DND-41 (cell line): ENCODE measurements around the gene FITM1.

Experiments
- ATAC-seq: fragments of 200-7000 bp; cut with Tn5 transposase; 3 replicates; pipeline ENCODE4 v1.9.1; 2021; ENCODE audit warnings: low read depth; ENCODE audit not compliant: insufficient read depth
- DNase-seq: peaks from one replicate; pipeline ENCODE4 v3.0.0-alpha.2; 2020
- H2AFZ ChIP-seq: 2 replicates; pipeline ENCODE4 v1.6.0; 2012; ENCODE audit warnings: low read depth, low read length
- H3K27ac ChIP-seq: 2 replicates; pipeline ENCODE4 v1.5.1; 2012; ENCODE audit warnings: low read length, inconsistent platforms
- H3K27me3 ChIP-seq: fragments of 200-600 bp; sonication (generic); 2 replicates; pipeline ENCODE4 v1.6.0; 2012; ENCODE audit warnings: low read length, mild to moderate bottlenecking, inconsistent platforms; ENCODE audit not compliant: insufficient read depth, poor library complexity
- H3K36me3 ChIP-seq: 2 replicates; pipeline ENCODE4 v1.5.1; 2012; ENCODE audit warnings: low read length, inconsistent platforms; ENCODE audit not compliant: insufficient read depth
- H3K4me1 ChIP-seq: 2 replicates; pipeline ENCODE4 v1.5.1; 2012; ENCODE audit warnings: mild to moderate bottlenecking, low read length; ENCODE audit not compliant: insufficient read depth
- H3K4me2 ChIP-seq: 2 replicates; pipeline ENCODE4 v1.6.0; 2012; ENCODE audit warnings: mild to moderate bottlenecking, moderate library complexity, low read length, inconsistent platforms; ENCODE audit not compliant: insufficient read depth
- H3K4me3 ChIP-seq, 2 experiments: fragments of 200-600 bp in 1 of 2; shearing (Covaris generic) in 1 of 2; 2 replicates each; pipeline ENCODE4 v1.5.1; 2012 to 2016; ENCODE audit warnings: inconsistent platforms in 2 of 2, low read length in 2 of 2, mild to moderate bottlenecking in 2 of 2, low read depth in 1 of 2, moderate library complexity in 1 of 2
- H3K79me2 ChIP-seq: 2 replicates; pipeline ENCODE4 v1.6.0; 2012; ENCODE audit warnings: low read length, inconsistent platforms; ENCODE audit not compliant: insufficient read depth
- H3K9ac ChIP-seq: 2 replicates; pipeline ENCODE4 v1.6.0; 2012; ENCODE audit warnings: low read depth, mild to moderate bottlenecking, inconsistent platforms, low read length, moderate library complexity
- H3K9me3 ChIP-seq: 2 replicates; pipeline ENCODE4 v1.5.1; 2012; ENCODE audit warnings: low read length, moderate library complexity, mild to moderate bottlenecking, inconsistent platforms; ENCODE audit not compliant: insufficient read depth, severe bottlenecking
- H4K20me1 ChIP-seq: 2 replicates; pipeline ENCODE4 v1.6.0; 2012; ENCODE audit warnings: low read length; ENCODE audit not compliant: insufficient read depth
- EZH2 ChIP-seq: IDR thresholded peaks from 3 replicates; pipeline ENCODE4 v1.6.1; 2012; ENCODE audit warnings: borderline replicate concordance, low read depth, mild to moderate bottlenecking, moderate library complexity, low read length, inconsistent platforms; ENCODE audit not compliant: severe bottlenecking
- TF ChIP-seq, protein P1 (sequence below): IDR thresholded peaks from 2 replicates; pipeline ENCODE4 v1.5.1; 2012; ENCODE audit warnings: borderline replicate concordance, low read length, moderate library complexity, mild to moderate bottlenecking; ENCODE audit not compliant: poor library complexity, severe bottlenecking; ENCODE audit errors: extremely low read depth

The FITM1 gene

DNA sequence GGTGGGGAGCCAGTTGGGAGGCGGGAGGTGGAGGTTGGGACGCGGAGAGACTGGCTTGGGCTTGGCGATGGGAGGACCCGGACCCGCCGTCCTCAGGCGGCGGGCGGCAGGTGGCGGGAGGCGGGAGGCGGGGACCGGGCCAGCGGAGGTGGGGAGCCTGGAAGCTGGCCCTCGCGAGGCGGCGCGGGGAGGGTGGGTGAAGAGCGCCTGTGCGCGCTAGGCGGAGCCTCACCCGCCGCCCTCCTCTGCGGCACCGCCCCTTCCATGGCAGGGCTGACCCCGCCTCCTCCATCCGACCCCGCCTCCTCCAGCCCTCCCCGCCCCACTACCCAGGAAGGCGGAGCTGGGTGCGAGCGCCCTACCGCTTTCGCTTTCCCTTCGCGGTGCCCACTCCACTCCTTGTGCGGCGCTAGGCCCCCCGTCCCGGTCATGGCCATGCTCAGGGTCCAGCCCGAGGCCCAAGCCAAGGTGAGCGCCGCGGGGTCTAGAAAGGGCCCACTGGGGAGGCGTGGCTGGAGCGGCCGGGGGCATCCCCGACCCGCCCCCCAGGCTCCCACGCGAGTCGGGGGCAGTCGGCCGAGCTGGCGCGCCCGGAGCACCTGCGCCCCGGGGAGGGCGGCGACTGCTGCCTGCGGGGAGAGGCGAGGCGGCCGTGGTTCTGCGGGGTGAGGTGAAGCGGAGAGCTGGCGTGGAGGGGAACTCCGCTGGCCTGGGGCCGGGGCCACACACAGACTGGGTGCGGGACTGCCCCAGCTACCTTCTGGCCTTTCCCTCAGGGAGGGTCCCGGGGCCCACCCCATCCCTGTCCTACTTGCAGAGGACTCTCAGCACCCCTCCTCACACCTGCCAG lies 5.6 kb downstream of the FITM1 start, which contains the start of gene PSME1:
Gene PSME1, plus strand, starts transcription at position 361 of the 850 bp plus-strand sequence. Its CDS starts 69 bp downstream, at position 430.
- Histone ChIP-seq H3K36me3 (peaks cover 34% of the 10 kb centered on the region), H3K4me3 (peak within 1 kb of the TSS; percentile 95 to 98), H3K9me3 (no peaks in the 10 kb centered on the region), H3K27ac (peak within 1 kb of the TSS; percentile 93), H3K79me2 (peaks cover 51% of the 10 kb centered on the region), H3K4me1 (peaks cover 48% of the 10 kb centered on the region), H4K20me1 (peaks cover 32% of the 10 kb centered on the region; the same call in 1 of the 2 replicates), H2AFZ (peak within 1 kb of the TSS; percentile 92), H3K9ac (peak within 1 kb of the TSS; percentile 100), H3K27me3 (no peaks in the 10 kb centered on the region), H3K4me2 (peak within 1 kb of the TSS; percentile 74)
- peak; percentile 95 for DNase-seq
- peak; percentile 87 for ATAC-seq
- no peak for TF ChIP-seq EZH2
- TF ChIP-seq, protein P1, sequence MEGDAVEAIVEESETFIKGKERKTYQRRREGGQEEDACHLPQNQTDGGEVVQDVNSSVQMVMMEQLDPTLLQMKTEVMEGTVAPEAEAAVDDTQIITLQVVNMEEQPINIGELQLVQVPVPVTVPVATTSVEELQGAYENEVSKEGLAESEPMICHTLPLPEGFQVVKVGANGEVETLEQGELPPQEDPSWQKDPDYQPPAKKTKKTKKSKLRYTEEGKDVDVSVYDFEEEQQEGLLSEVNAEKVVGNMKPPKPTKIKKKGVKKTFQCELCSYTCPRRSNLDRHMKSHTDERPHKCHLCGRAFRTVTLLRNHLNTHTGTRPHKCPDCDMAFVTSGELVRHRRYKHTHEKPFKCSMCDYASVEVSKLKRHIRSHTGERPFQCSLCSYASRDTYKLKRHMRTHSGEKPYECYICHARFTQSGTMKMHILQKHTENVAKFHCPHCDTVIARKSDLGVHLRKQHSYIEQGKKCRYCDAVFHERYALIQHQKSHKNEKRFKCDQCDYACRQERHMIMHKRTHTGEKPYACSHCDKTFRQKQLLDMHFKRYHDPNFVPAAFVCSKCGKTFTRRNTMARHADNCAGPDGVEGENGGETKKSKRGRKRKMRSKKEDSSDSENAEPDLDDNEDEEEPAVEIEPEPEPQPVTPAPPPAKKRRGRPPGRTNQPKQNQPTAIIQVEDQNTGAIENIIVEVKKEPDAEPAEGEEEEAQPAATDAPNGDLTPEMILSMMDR: no peak

- H3K36me3 ChIP-seq: peaks cover 36% of the 10 kb centered on the region
- no peaks in the 10 kb centered on the region for H3K9me3 ChIP-seq
- H3K9ac ChIP-seq: peak overlapping the region; percentile 100
- peaks cover 53% of the 10 kb centered on the region for H3K79me2 ChIP-seq
- H4K20me1 ChIP-seq: peaks cover 32% of the 10 kb centered on the region; the same call in 1 of the 2 replicates
- peak overlapping the region; percentile 74 for H3K4me2 ChIP-seq
- H3K27me3 ChIP-seq: no peaks in the 10 kb centered on the region
- peaks cover 50% of the 10 kb centered on the region for H3K4me1 ChIP-seq
- ATAC-seq: no peak
- peak overlapping the region; percentile 95 to 98 for H3K4me3 ChIP-seq
- TF ChIP-seq EZH2: no peak
- TF ChIP-seq, protein P1: no peak
- peak overlapping the region; percentile 92; the same call in 1 of the 2 replicates for H2AFZ ChIP-seq
- no peak for DNase-seq
- peak overlapping the region; percentile 93 for H3K27ac ChIP-seq
Observed at GRCh38 chr14:24136684-24137528, 6.4 kb downstream of the FITM1 start.

DNA sequence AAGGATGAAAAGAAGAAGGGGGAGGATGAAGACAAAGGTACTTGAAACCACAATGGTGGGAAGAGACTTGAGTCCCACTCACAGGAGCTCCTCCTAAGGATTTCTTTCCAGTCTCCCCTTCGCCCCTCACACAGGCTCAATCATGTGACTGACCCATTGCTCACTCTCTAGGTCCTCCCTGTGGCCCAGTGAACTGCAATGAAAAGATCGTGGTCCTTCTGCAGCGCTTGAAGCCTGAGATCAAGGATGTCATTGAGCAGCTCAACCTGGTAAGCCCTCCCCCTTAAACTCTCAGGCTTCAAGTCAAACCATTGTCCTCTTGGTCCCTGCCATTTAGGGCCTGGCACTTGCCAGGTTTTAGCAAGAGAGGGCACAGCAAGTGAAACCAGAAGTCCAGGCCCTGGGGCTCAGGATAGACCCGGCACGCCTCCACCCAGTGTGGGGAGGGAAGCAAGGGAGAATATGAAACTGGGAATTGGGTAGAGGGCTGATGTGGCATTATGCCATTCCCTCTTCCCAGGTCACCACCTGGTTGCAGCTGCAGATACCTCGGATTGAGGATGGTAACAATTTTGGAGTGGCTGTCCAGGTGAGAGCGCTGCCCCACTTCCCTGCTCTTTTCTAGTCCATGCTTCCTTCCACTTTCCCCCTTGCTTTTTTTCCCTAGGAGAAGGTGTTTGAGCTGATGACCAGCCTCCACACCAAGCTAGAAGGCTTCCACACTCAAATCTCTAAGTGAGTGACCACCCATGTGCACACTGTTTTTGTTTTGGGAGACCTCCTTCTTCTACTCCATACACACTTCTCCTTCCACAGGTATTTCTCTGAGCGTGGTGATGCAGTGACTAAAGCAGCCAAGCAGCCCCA lies 7.3 kb downstream of the FITM1 start:
- Histone ChIP-seq H3K27ac (peak overlapping the region; percentile 93), H4K20me1 (peaks cover 32% of the 10 kb centered on the region; the same call in 1 of the 2 replicates), H3K79me2 (peaks cover 53% of the 10 kb centered on the region), H3K4me2 (peak overlapping the region; percentile 74), H3K9ac (peak overlapping the region; percentile 100; the same call in 1 of the 2 replicates), H3K4me1 (peaks cover 59% of the 10 kb centered on the region), H2AFZ (no peak overlapping the region), H3K9me3 (no peaks in the 10 kb centered on the region), H3K27me3 (no peaks in the 10 kb centered on the region), H3K36me3 (peaks cover 37% of the 10 kb centered on the region), H3K4me3 (peak overlapping the region in 1 of 2 experiments; percentile 95; a peak in 2 of 4 replicates)
- no peak for DNase-seq
- no peak for ATAC-seq
- no peak for TF ChIP-seq EZH2
- TF ChIP-seq, protein P1: no peak
